ENCODE results near the gene MDC1.

DNA sequence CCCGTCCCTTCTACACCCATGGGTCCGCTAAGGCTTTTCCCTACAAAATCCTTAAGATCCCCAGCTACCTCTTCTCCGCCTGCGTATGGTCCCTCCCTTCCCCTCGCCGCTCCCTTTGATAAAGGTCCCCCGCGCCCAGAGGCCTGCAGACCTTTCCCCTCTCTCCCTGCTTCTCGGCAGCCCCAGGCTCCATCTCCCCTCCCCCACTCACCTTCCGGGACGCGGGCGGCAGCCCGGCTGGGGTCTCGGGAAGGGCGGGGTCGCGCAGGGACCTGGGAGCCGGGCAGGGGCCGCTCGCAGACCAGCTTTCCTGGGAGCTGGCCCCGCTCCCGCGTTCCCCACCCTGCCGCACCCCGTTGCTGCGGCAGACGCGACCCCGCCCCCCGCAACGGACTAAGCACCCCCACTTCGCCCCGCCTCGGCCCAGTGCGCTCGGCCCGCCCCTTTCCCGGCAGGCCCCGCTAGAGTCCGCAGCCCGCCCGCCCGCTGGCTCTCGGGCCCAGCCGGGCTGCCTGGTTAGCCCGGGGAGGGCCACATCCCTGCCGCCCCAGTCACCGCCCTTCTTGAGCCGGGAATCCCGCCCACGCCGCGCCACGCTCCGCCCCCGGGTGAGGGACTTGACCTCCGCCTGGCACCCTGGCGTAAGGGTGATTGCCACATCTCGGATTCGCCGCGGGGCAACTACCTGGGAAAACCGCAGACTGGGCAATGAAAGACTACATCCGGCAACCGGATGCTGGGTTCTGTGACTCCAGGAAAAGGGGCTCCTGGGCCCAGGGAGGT lies 25.4 kb upstream of the MDC1 start, which contains the start of gene FLOT1:
- TF ChIP-seq EP300 (conservative IDR thresholded peaks at IDR 0.05; ENCODE audit: poor library complexity, severe bottlenecking) = no peak
- TF ChIP-seq, protein P1, sequence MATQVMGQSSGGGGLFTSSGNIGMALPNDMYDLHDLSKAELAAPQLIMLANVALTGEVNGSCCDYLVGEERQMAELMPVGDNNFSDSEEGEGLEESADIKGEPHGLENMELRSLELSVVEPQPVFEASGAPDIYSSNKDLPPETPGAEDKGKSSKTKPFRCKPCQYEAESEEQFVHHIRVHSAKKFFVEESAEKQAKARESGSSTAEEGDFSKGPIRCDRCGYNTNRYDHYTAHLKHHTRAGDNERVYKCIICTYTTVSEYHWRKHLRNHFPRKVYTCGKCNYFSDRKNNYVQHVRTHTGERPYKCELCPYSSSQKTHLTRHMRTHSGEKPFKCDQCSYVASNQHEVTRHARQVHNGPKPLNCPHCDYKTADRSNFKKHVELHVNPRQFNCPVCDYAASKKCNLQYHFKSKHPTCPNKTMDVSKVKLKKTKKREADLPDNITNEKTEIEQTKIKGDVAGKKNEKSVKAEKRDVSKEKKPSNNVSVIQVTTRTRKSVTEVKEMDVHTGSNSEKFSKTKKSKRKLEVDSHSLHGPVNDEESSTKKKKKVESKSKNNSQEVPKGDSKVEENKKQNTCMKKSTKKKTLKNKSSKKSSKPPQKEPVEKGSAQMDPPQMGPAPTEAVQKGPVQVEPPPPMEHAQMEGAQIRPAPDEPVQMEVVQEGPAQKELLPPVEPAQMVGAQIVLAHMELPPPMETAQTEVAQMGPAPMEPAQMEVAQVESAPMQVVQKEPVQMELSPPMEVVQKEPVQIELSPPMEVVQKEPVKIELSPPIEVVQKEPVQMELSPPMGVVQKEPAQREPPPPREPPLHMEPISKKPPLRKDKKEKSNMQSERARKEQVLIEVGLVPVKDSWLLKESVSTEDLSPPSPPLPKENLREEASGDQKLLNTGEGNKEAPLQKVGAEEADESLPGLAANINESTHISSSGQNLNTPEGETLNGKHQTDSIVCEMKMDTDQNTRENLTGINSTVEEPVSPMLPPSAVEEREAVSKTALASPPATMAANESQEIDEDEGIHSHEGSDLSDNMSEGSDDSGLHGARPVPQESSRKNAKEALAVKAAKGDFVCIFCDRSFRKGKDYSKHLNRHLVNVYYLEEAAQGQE (IDR thresholded peaks at IDR 0.05; ENCODE audit: borderline replicate concordance) = no peak
- TF ChIP-seq, protein P2, sequence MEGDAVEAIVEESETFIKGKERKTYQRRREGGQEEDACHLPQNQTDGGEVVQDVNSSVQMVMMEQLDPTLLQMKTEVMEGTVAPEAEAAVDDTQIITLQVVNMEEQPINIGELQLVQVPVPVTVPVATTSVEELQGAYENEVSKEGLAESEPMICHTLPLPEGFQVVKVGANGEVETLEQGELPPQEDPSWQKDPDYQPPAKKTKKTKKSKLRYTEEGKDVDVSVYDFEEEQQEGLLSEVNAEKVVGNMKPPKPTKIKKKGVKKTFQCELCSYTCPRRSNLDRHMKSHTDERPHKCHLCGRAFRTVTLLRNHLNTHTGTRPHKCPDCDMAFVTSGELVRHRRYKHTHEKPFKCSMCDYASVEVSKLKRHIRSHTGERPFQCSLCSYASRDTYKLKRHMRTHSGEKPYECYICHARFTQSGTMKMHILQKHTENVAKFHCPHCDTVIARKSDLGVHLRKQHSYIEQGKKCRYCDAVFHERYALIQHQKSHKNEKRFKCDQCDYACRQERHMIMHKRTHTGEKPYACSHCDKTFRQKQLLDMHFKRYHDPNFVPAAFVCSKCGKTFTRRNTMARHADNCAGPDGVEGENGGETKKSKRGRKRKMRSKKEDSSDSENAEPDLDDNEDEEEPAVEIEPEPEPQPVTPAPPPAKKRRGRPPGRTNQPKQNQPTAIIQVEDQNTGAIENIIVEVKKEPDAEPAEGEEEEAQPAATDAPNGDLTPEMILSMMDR (IDR thresholded peaks at IDR 0.05; ENCODE audit: poor library complexity, severe bottlenecking) = no peak

Data from neural cell (in vitro differentiated cells).